Glomerular endothelial cell (primary cell): Measurements from ENCODE around the gene TSPOAP1. TPM values are rescaled to one million over a fixed set of nuclear protein-coding genes. Genes with fewer than 3 reads are reported as not detected.

ENCODE experiments used
- DNase-seq: peaks from one replicate; pipeline ENCODE4 v3.0.0-alpha.2; 2011; ENCODE audit warnings: low read depth, low spot score; ENCODE audit errors: extremely low read depth
- total RNA-seq: library from RNA; depleted of rRNA; stranded (reverse); fragments of >200 nt; gene quantifications from 2 replicates; pipeline ENCODE4 v1.2.3, GENCODE V29; 2015

TSPOAP1 gene
- 0.05 and 0.06 TPM in 2 replicates for total RNA-seq

GRCh38 chr17:58328195-58329034 is at the start of gene TSPOAP1:
TSPOAP1 (minus strand) TSS chr17:58328795; CDS start chr17:58327920, 875 bp downstream.
- no peak for DNase-seq

- DNase-seq = no peak
These were observed 49.1 kb upstream of the TSPOAP1 start for GRCh38 chr17:58377661-58378060.

- no peak for DNase-seq
These were observed 48.6 kb upstream of the TSPOAP1 start for GRCh38 chr17:58377093-58377601.

- DNase-seq = no peak
These were observed 47.9 kb upstream of the TSPOAP1 start for GRCh38 chr17:58376472-58377000.

GRCh38 chr17:58375811-58376210 is 47.2 kb upstream of the TSPOAP1 start:
- DNase-seq = no peak

GRCh38 chr17:58375256-58375655 is 46.7 kb upstream of the TSPOAP1 start:
- DNase-seq = no peak

GRCh38 chr17:58373923-58374322 is 45.3 kb upstream of the TSPOAP1 start:
- no peak for DNase-seq

- no peak for DNase-seq
These were observed 44.4 kb upstream of the TSPOAP1 start for GRCh38 chr17:58373003-58373402.

GRCh38 chr17:58371300-58371950 is 42.8 kb upstream of the TSPOAP1 start:
- DNase-seq = no peak

GRCh38 chr17:58370716-58371115 is 42.1 kb upstream of the TSPOAP1 start:
- no peak for DNase-seq

- DNase-seq = no peak
These were observed 41.7 kb upstream of the TSPOAP1 start for GRCh38 chr17:58370309-58370708.

GRCh38 chr17:58369214-58370031 is 40.8 kb upstream of the TSPOAP1 start:
- DNase-seq = no peak

GRCh38 chr17:58368860-58369213 is 40.2 kb upstream of the TSPOAP1 start:
- no peak for DNase-seq

- no peak for DNase-seq
These were observed 38.9 kb upstream of the TSPOAP1 start for GRCh38 chr17:58367461-58367860.

GRCh38 chr17:58365980-58366595 is 37.5 kb upstream of the TSPOAP1 start:
- DNase-seq = no peak

- DNase-seq = no peak
These were observed 36.8 kb upstream of the TSPOAP1 start for GRCh38 chr17:58365185-58365979.

GRCh38 chr17:58364270-58364942 is 35.8 kb upstream of the TSPOAP1 start:
- no peak for DNase-seq

GRCh38 chr17:58363457-58364185 is 35.0 kb upstream of the TSPOAP1 start:
- DNase-seq = no peak
